ENCODE results near the gene COLQ. TPM values are rescaled to one million over a fixed set of nuclear protein-coding genes. Genes with fewer than 3 reads are reported as not detected.
"Not testable (repeated sequence)": the region's sequence is repeated elsewhere in the genome, so short reads cannot be mapped to it uniquely, and the experiment has no call there.

The COLQ gene
- total RNA-seq, 1 donor from 2014 or later: 1.5 TPM

- Mint-ChIP-seq H3K27ac (no peak overlapping the region), H3K36me3 (no peaks in the 10 kb centered on the region), H3K9me3 (no peaks in the 10 kb centered on the region), H3K4me3 (no peak overlapping the region), H3K4me1 (no peaks in the 10 kb centered on the region), H3K27me3 (ENCODE audit: insufficient read depth, low read depth) (no peaks in the 10 kb centered on the region)
- Histone ChIP-seq H3K9me3 (ENCODE audit: low read depth) (no peaks in the 10 kb centered on the region), H3F3A (ENCODE audit: low read depth) (no peaks in the 10 kb centered on the region), H3K9ac (no peak overlapping the region), H3K4me3 (no peak overlapping the region), H3K36me3 (no peaks in the 10 kb centered on the region), H2AFZ (replicated peaks) (no peak overlapping the region), H3K27ac (no peak overlapping the region), H3K27me3 (no peaks in the 10 kb centered on the region), H4K20me1 (ENCODE audit: low read depth) (no peaks in the 10 kb centered on the region), H3K79me2 (ENCODE audit: low read depth) (no peaks in the 10 kb centered on the region), H3K4me1 (no peaks in the 10 kb centered on the region), H3K4me2 (no peak overlapping the region)
- DNase-seq (ENCODE audit: low spot score): no peak
- no peak for TF ChIP-seq EZH2 (IDR thresholded peaks at IDR 0.05)
- no peak for TF ChIP-seq EZH2phosphoT487 (IDR thresholded peaks at IDR 0.05)
- TF ChIP-seq CTCF (IDR thresholded peaks at IDR 0.05): no peak
Measured at GRCh38 chr3:15538345-15538744, 16.8 kb upstream of the COLQ start.

- H3F3A ChIP-seq (ENCODE audit: low read depth): no peaks in the 10 kb centered on the region
- DNase-seq (ENCODE audit: low spot score): no peak
- no peak overlapping the region for H3K9ac ChIP-seq
- no peak overlapping the region for H3K27ac ChIP-seq
- no peaks in the 10 kb centered on the region for H3K9me3 ChIP-seq (ENCODE audit: low read depth)
- H4K20me1 ChIP-seq (ENCODE audit: low read depth): no peaks in the 10 kb centered on the region
- H3K4me3 ChIP-seq: no peak overlapping the region
- Mint-ChIP-seq H3K27me3 (ENCODE audit: insufficient read depth, low read depth) (peaks cover 2% of the 10 kb centered on the region), H3K36me3 (no peaks in the 10 kb centered on the region), H3K9me3 (no peaks in the 10 kb centered on the region), H3K4me3 (no peak overlapping the region), H3K27ac (no peak overlapping the region), H3K4me1 (no peaks in the 10 kb centered on the region)
- no peak for TF ChIP-seq CTCF (IDR thresholded peaks at IDR 0.05)
- no peak for TF ChIP-seq EZH2phosphoT487 (IDR thresholded peaks at IDR 0.05)
- no peak for TF ChIP-seq EZH2 (IDR thresholded peaks at IDR 0.05)
- no peaks in the 10 kb centered on the region for H3K79me2 ChIP-seq (ENCODE audit: low read depth)
- no peaks in the 10 kb centered on the region for H3K4me1 ChIP-seq
- no peaks in the 10 kb centered on the region for H3K36me3 ChIP-seq
- no peak overlapping the region for H2AFZ ChIP-seq (replicated peaks)
- H3K27me3 ChIP-seq: no peaks in the 10 kb centered on the region
- H3K4me2 ChIP-seq: no peak overlapping the region
Measured at GRCh38 chr3:15536856-15537255, 15.3 kb upstream of the COLQ start.

- TF ChIP-seq CTCF (IDR thresholded peaks at IDR 0.05) (no peak), EZH2 (IDR thresholded peaks at IDR 0.05) (no peak), EZH2phosphoT487 (IDR thresholded peaks at IDR 0.05) (no peak)
- peaks cover 2% of the 10 kb centered on the region for H3K27me3 Mint-ChIP-seq (ENCODE audit: insufficient read depth, low read depth)
Measured at GRCh38 chr3:15535732-15536131, 14.2 kb upstream of the COLQ start.

GRCh38 chr3:15532614-15533013, 11.1 kb upstream of the COLQ start:
- H3K27me3 Mint-ChIP-seq (ENCODE audit: insufficient read depth, low read depth); H3F3A ChIP-seq (ENCODE audit: low read depth); H3K27ac ChIP-seq; H3K9me3 Mint-ChIP-seq; H3K4me3 ChIP-seq; H3K4me1 Mint-ChIP-seq; H3K79me2 ChIP-seq (ENCODE audit: low read depth); H3K27me3 ChIP-seq; H4K20me1 ChIP-seq (ENCODE audit: low read depth); H3K36me3 ChIP-seq; H3K4me3 Mint-ChIP-seq; H3K9me3 ChIP-seq (ENCODE audit: low read depth); H3K27ac Mint-ChIP-seq; H2AFZ ChIP-seq (replicated peaks); H3K36me3 Mint-ChIP-seq; H3K4me1 ChIP-seq; H3K4me2 ChIP-seq; H3K9ac ChIP-seq; DNase-seq (ENCODE audit: low spot score): not testable (repeated sequence)

More at GRCh38 chr3:15535732-15536131, 14.2 kb upstream of the COLQ start:
- no peak overlapping the region for H3K27ac Mint-ChIP-seq
- Histone ChIP-seq H4K20me1 (ENCODE audit: low read depth) (no peaks in the 10 kb centered on the region), H3K4me3 (no peak overlapping the region), H3K79me2 (ENCODE audit: low read depth) (no peaks in the 10 kb centered on the region), H3K36me3 (no peaks in the 10 kb centered on the region), H3K27ac (no peak overlapping the region), H3K27me3 (no peaks in the 10 kb centered on the region), H3K4me1 (no peaks in the 10 kb centered on the region), H3F3A (ENCODE audit: low read depth) (no peaks in the 10 kb centered on the region), H3K9ac (no peak overlapping the region), H2AFZ (replicated peaks) (no peak overlapping the region), H3K9me3 (ENCODE audit: low read depth) (no peaks in the 10 kb centered on the region), H3K4me2 (no peak overlapping the region)
- no peaks in the 10 kb centered on the region for H3K36me3 Mint-ChIP-seq
- H3K4me1 Mint-ChIP-seq: no peaks in the 10 kb centered on the region
- DNase-seq (ENCODE audit: low spot score): no peak
- H3K9me3 Mint-ChIP-seq: no peaks in the 10 kb centered on the region
- H3K4me3 Mint-ChIP-seq: no peak overlapping the region

Data from neural progenitor cell (in vitro differentiated cells).